GM18508 (cell line): Measurements from ENCODE around the gene LGALS7B.

ENCODE experiments used
- ATAC-seq: cut with Tn5 transposase; IDR thresholded peaks from one replicate; pipeline ENCODE4 v1.9.1; 2021; ENCODE audit warnings: moderate number of reproducible peaks; ENCODE audit not compliant: insufficient read depth, unreplicated experiment

Gene LGALS7B

GRCh38 chr19:38839816-38840582, 51.0 kb downstream of the LGALS7B start:
- no peak for ATAC-seq

- no peak for ATAC-seq
These were observed 51.6 kb downstream of the LGALS7B start for GRCh38 chr19:38840583-38840968.
